ENCODE results near the gene UNK.

GRCh38 chr17:75785016-75785890 is 647 bp downstream of the UNK start:
- TF ChIP-seq CTCF (IDR thresholded peaks at IDR 0.05; ENCODE audit: poor library complexity), result no peak
- TF ChIP-seq EZH2 (IDR thresholded peaks at IDR 0.05; ENCODE audit: borderline replicate concordance), result no peak
